LNCaP clone FGC (cell line): ENCODE measurements around the gene PIP4P1.
A peak's percentile ranks its signal among the peaks of the same experiment; 100 is the strongest.

Experiments used
- DNase-seq: peaks from one replicate; pipeline ENCODE4 v3.0.0-alpha.2; 2011; ENCODE audit warnings: low read depth
- H3K4me3 ChIP-seq: 2 replicates; pipeline ENCODE4 v1.5.1; 2011; ENCODE audit warnings: mild to moderate bottlenecking, low read depth, low read length, control low read depth
- TF ChIP-seq, protein P1 (sequence below): IDR thresholded peaks from 2 replicates; pipeline ENCODE4 v1.5.1; 2012; ENCODE audit warnings: mild to moderate bottlenecking; ENCODE audit not compliant: control insufficient read depth, insufficient read depth; ENCODE audit errors: extremely low read depth

The PIP4P1 gene

DNA sequence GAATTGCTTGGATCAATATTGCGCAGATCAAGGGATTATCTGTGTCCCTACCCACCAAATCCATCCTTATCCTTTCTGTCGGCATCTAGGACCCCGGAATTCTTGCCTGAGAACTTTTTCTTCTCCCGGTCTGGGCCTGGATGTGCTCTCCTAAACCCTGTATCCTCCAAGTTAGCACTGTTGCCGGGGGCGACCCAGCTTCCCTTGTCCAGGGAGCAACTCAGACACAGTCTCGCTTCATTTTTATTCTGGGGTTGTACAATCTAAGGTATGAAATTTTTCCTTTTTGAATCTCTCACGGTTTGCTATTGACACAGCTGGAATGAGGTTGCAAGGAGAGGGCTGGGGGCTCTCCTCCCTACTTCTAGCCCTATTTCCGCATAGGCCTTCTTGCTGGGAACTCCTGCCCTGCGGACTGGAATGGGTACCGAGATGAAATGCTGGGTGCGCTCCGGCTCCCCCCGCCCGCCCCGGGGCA, 7.6 kb upstream of the PIP4P1 start:
- no peak for DNase-seq
- H3K4me3 ChIP-seq: peak overlapping the region; percentile 95
- TF ChIP-seq, protein P1, sequence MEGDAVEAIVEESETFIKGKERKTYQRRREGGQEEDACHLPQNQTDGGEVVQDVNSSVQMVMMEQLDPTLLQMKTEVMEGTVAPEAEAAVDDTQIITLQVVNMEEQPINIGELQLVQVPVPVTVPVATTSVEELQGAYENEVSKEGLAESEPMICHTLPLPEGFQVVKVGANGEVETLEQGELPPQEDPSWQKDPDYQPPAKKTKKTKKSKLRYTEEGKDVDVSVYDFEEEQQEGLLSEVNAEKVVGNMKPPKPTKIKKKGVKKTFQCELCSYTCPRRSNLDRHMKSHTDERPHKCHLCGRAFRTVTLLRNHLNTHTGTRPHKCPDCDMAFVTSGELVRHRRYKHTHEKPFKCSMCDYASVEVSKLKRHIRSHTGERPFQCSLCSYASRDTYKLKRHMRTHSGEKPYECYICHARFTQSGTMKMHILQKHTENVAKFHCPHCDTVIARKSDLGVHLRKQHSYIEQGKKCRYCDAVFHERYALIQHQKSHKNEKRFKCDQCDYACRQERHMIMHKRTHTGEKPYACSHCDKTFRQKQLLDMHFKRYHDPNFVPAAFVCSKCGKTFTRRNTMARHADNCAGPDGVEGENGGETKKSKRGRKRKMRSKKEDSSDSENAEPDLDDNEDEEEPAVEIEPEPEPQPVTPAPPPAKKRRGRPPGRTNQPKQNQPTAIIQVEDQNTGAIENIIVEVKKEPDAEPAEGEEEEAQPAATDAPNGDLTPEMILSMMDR: no peak

DNA sequence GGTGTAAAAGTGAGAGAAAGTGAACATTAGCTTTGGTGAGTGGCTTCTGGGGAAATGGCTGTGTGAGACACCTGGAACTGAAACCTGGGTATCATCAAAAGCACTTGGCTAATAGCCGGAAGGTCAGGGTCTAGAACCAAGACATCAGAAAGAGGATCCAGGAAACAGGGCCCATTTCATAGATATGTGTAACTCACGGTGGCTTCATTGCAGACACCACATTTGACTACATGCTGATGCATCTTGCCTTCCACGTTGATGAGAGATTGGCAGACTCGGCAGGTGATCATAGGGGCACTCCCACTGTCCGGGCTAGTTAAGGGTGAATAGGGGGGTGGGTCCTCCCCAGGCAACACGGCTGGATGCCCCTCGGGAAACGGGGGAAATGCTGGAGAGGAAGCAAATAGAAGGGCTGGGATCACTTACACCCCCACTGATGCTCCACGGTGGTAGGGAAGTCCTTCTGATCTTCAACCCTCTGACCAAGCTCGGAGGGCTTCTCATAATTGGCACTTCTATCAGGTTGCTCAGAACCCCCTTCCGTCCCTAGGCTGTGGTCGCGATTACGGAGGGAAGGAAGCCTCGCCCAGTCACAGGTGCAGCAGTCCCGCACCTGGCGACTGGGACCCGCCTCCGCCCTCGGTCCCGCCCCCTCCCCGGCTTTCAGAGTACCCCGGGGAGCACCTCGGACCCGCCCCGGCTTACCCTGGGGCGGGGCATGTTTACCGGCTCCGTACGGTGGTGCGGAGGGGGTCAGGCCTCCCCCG, 593 bp downstream of the PIP4P1 start:
- TF ChIP-seq, protein P1: no peak
- DNase-seq: no peak
- H3K4me3 ChIP-seq: peak overlapping the region; percentile 64

DNA sequence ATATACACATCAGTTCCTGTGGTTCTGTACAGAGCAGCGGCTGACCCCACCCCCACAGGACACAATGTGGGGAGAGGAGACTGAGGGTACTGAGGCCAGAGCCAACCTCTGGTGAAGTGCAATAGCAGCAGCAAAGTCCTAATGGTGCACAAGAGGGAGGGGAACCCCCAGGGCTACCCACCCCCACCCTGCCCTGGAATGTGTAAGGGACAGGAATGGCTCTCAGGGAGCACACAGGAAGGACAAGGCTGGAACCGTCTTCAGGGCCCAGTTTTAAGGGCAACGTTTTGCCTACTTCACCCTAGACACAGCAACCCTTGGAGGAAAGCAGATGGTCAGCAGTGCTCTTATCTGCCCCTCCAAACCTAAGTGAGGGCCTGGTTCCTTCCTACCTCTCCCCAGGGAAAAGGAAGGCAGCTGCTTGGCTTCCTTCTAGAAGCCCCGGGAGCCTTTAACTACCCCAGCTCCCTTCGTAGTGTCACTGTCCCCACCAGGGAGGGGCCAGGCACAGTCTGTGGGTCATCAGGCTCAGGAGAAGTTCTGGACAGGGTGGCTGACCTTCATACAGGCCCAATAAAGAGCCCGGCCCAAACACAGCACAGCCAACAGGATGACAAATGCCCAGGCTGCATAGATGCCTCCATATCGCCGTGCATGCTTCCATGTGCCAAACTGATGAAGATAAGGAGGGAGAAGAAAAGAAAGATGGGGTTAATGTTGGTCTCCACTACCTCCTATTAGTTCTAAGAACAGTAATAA, 3.0 kb downstream of the PIP4P1 start:
- H3K4me3 ChIP-seq: no peak overlapping the region
- DNase-seq: no peak
- TF ChIP-seq, protein P1: no peak

DNA sequence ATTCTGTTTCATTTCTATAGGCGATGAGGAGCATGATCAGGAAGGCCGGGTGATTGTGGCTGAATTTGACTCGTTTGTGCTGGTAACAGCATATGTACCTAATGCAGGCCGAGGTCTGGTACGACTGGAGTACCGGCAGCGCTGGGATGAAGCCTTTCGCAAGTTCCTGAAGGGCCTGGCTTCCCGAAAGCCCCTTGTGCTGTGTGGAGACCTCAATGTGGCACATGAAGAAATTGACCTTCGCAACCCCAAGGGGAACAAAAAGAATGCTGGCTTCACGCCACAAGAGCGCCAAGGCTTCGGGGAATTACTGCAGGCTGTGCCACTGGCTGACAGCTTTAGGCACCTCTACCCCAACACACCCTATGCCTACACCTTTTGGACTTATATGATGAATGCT, 4.3 kb downstream of the PIP4P1 start:
- TF ChIP-seq, protein P1: no peak
- no peak for DNase-seq
- no peak overlapping the region for H3K4me3 ChIP-seq

DNA sequence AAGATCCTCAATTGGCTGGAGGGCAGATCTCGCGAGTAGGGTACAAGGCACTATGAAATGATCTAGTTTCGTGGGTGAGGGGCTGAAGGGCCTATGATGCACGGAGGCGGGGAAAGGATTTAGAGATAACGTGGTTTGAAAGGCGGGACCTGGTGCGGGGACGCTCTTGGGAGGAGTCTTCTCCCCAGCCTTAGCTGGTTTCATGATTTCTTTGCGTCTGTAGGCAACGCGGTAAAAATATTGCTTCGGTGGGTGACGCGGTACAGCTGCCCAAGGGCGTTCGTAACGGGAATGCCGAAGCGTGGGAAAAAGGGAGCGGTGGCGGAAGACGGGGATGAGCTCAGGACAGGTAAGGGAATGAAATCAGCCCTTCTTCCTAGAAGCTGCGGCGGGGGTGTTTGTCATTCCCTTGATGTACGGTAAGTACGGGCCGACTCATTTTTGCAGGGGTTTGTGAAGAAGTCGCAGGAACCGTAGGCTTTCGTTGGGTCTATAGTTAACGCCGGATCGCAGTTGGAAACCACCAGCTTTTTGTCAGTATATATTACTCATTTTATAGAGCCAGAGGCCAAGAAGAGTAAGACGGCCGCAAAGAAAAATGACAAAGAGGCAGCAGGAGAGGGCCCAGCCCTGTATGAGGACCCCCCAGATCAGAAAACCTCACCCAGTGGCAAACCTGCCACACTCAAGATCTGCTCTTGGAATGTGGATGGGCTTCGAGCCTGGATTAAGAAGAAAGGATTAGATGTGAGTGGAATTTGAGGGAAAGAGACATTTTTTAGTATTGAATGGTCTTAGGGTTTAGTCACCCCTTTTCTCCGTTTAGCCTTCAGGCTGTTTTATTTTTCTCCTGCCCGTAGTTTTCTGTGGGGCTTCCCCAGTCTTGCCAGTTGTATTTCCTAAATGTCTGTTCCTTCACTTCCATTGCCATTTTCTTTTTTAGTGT, 5.6 kb downstream of the PIP4P1 start:
- DNase-seq: peak; percentile 80

More for the DNA sequence above, 5.6 kb downstream of the PIP4P1 start:
- TF ChIP-seq, protein P1: no peak
- H3K4me3 ChIP-seq: peak overlapping the region; percentile 96
